HuH-7.5 (cell line): Measurements from ENCODE around the gene RIC3.
"Not testable (repeated sequence)": the region's sequence is repeated elsewhere in the genome, so short reads cannot be mapped to it uniquely, and the experiment has no call there.

ENCODE experiments used
- DNase-seq: peaks from one replicate; pipeline ENCODE4 v3.0.0; 2011; ENCODE audit warnings: low spot score

The RIC3 gene

GRCh38 chr11:8190431-8190830 lies 21.6 kb upstream of the RIC3 start:
- DNase-seq, result no peak

GRCh38 chr11:8186429-8186828 lies 17.6 kb upstream of the RIC3 start:
- DNase-seq, result no peak

- DNase-seq, result no peak
Measured at GRCh38 chr11:8183111-8183510, 14.3 kb upstream of the RIC3 start.

GRCh38 chr11:8180469-8180868 lies 11.6 kb upstream of the RIC3 start:
- no peak for DNase-seq

GRCh38 chr11:8178297-8178696 lies 9.5 kb upstream of the RIC3 start:
- DNase-seq, result no peak

- no peak for DNase-seq
Measured at GRCh38 chr11:8177136-8177535, 8.3 kb upstream of the RIC3 start.

- DNase-seq, result no peak
Measured at GRCh38 chr11:8167796-8168195, 1.0 kb downstream of the RIC3 start.

- no peak for DNase-seq
Measured at GRCh38 chr11:8164746-8165145, 4.1 kb downstream of the RIC3 start.

- not testable (repeated sequence) for DNase-seq
Measured at GRCh38 chr11:8161627-8162304, 7.1 kb downstream of the RIC3 start.

- no peak for DNase-seq
Measured at GRCh38 chr11:8156877-8157276, 11.9 kb downstream of the RIC3 start.

- DNase-seq, result no peak
Measured at GRCh38 chr11:8149726-8150125, 19.1 kb downstream of the RIC3 start.

- DNase-seq, result no peak
Measured at GRCh38 chr11:8138526-8138925, 30.3 kb downstream of the RIC3 start.

GRCh38 chr11:8127447-8127846 lies 41.4 kb downstream of the RIC3 start:
- no peak for DNase-seq

GRCh38 chr11:8126649-8127289 lies 42.1 kb downstream of the RIC3 start:
- no peak for DNase-seq

- no peak for DNase-seq
Measured at GRCh38 chr11:8122173-8122764, 46.6 kb downstream of the RIC3 start.

- DNase-seq, result no peak
Measured at GRCh38 chr11:8111636-8112035, 57.2 kb downstream of the RIC3 start.

- DNase-seq, result no peak
Measured at GRCh38 chr11:8110396-8110795, 58.4 kb downstream of the RIC3 start.

- DNase-seq, result no peak
Measured at GRCh38 chr11:8109675-8110074, 59.1 kb downstream of the RIC3 start.

GRCh38 chr11:8108421-8108820 lies 60.4 kb downstream of the RIC3 start:
- DNase-seq, result no peak

- DNase-seq, result no peak
Measured at GRCh38 chr11:8107642-8108041, 61.2 kb downstream of the RIC3 start.

GRCh38 chr11:8106679-8107078 lies 62.1 kb downstream of the RIC3 start:
- DNase-seq, result no peak

- DNase-seq, result no peak
Measured at GRCh38 chr11:8105666-8106065, 63.2 kb downstream of the RIC3 start.

GRCh38 chr11:8105133-8105532 lies 63.7 kb downstream of the RIC3 start:
- no peak for DNase-seq

GRCh38 chr11:8103909-8104308 lies 64.9 kb downstream of the RIC3 start:
- DNase-seq, result no peak
